Left colon (tissue), 2 donors: ENCODE measurements around the gene HSPA1A. TPM values are rescaled to one million over a fixed set of nuclear protein-coding genes. Genes with fewer than 3 reads are reported as not detected.
"Not testable (repeated sequence)": the region's sequence is repeated elsewhere in the genome, so short reads cannot be mapped to it uniquely, and the experiment has no call there.

Source experiments
- ATAC-seq: fragments of 200-7000 bp; cut with Tn5 transposase; one replicate; pipeline ENCODE4 v1.9.1; 2020; ENCODE audit warnings: mild to moderate bottlenecking, moderate library complexity
- DNase-seq, 2 donors: peaks; one replicate each; pipeline ENCODE4 v3.0.0-alpha.2; 2020
- intact Hi-C, 2 donors: fragments of 100-400 bp; cut with DNase I in 1 of 2; cut with micrococcal nuclease in 1 of 2; formaldehyde crosslinking; loops; one replicate each; pipeline versions ENCODE4 v1.11.2 to v1.14.0; 2022; cut with DNase I, micrococcal nuclease
- total RNA-seq, 2 donors: library from RNA; stranded (reverse); fragmentation: NEBNext Ultra II Directional; extraction: Animal tissue kit (Norgen Biotek cat#: 25700); gene quantifications; one replicate each; pipeline ENCODE4 v1.2.1, GENCODE V29; 2021
- donor health status: DM: no; HTN: no; CAD: no.
- donor health status: DM: yes; HTN: yes; CAD: no.

The HSPA1A gene
- total RNA-seq, 2 donors from 2014 or later = 124 to 136 TPM

DNA sequence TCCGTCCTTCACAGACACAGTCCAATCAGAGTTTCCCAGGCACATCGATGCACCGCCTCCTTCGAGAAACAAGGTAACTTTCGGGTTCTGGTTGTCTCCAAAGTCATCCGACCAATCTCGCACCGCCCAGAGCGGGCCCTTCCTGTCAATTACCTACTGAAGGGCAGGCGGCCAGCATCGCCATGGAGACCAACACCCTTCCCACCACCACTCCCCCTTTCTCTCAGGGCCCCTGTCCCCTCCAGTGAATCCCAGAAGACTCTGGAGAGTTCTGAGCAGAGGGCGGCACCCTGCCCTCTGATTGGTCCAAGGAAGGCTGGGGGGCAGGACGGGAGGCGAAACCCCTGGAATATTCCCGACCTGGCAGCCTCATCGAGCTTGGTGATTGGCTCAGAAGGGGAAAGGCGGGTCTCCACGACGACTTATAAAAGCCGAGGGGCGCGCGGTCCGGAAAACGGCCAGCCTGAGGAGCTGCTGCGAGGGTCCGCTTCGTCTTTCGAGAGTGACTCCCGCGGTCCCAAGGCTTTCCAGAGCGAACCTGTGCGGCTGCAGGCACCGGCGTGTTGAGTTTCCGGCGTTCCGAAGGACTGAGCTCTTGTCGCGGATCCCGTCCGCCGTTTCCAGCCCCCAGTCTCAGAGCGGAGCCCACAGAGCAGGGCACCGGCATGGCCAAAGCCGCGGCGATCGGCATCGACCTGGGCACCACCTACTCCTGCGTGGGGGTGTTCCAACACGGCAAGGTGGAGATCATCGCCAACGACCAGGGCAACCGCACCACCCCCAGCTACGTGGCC is 12.1 kb downstream of the HSPA1A start, which contains the start of gene HSPA1B:
Gene HSPA1B (plus strand): TSS at position 453 of the 794 bp plus-strand sequence. CDS start 213 bp downstream, at position 666.
- peak; percentile 98 to 99 for DNase-seq
- intact Hi-C loops = no loop called here
- ATAC-seq = peak; percentile 77

DNA sequence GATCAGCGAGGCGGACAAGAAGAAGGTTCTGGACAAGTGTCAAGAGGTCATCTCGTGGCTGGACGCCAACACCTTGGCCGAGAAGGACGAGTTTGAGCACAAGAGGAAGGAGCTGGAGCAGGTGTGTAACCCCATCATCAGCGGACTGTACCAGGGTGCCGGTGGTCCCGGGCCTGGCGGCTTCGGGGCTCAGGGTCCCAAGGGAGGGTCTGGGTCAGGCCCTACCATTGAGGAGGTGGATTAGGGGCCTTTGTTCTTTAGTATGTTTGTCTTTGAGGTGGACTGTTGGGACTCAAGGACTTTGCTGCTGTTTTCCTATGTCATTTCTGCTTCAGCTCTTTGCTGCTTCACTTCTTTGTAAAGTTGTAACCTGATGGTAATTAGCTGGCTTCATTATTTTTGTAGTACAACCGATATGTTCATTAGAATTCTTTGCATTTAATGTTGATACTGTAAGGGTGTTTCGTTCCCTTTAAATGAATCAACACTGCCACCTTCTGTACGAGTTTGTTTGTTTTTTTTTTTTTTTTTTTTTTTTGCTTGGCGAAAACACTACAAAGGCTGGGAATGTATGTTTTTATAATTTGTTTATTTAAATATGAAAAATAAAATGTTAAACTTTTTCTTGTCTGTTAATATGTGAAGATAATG is 14.4 kb downstream of the HSPA1A start:
- intact Hi-C loops = loop anchor here in 1 of 2 donors (5.0 kb wide), 1 partner anchor 92 kb away; the partner anchor contains the start of gene CLIC1
- no peak for DNase-seq
- ATAC-seq = no peak

- no peak for ATAC-seq
- intact Hi-C loops = loop anchor here in 1 of 2 donors (5.0 kb wide), 1 partner anchor 94 kb away; the partner anchor contains the start of gene CLIC1
- DNase-seq = no peak
These were observed 15.6 kb downstream of the HSPA1A start for GRCh38 chr6:31830886-31831335.

- no peak for DNase-seq
- ATAC-seq = no peak
- intact Hi-C loops = loop anchor here in 1 of 2 donors (5.0 kb wide), 1 partner anchor 94 kb away; the partner anchor contains the start of gene CLIC1
These were observed 16.2 kb downstream of the HSPA1A start for GRCh38 chr6:31831350-31832215.

DNA sequence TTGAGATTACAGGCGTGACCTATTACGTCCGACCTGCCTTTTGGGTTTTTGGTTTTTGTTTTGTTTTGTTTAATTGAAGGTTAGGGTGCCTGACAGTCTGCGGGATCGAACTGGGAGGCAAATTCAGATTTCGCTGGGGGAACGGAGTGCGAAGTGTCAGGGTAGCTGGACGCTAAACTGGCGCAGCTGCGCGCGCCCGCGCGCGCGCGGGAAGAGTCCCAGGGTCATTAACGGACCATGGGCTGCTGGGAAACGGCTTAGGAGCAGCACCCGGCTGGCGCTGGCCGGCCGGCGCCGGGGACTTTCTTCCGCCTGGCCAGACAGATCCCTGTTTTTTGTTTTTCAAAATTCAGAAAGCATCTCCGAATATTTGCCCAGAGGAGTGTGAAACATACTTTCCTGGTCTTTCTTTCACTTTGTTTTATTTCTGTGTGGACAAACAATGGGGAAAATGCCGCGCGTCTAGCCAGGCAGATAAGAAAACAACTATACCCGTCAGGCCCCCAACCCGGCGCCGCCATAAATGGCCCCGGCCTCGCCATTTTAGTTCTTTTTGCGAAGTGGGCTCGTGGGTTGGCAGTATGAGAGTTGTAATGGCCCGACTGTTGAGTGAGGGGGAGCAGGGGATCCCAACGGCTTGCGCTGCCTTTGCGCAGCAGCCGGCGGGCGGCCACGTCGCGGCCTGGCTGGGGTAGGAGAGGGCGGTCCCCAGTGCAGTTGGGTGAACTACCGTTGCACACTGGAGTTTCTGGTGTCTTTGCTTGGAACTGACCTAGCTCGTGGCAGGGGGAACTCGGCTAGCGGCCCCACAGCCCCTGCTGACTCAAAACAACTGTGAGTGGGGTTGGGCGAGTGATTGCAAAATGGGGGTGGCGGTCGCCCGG is 19.3 kb downstream of the HSPA1A start:
- peak; percentile 73 for ATAC-seq
- DNase-seq = peak; percentile 90
- intact Hi-C loops = loop anchor here in 1 of 2 donors (5.0 kb wide), 1 partner anchor 97 kb away; the partner anchor contains the start of gene CLIC1

DNA sequence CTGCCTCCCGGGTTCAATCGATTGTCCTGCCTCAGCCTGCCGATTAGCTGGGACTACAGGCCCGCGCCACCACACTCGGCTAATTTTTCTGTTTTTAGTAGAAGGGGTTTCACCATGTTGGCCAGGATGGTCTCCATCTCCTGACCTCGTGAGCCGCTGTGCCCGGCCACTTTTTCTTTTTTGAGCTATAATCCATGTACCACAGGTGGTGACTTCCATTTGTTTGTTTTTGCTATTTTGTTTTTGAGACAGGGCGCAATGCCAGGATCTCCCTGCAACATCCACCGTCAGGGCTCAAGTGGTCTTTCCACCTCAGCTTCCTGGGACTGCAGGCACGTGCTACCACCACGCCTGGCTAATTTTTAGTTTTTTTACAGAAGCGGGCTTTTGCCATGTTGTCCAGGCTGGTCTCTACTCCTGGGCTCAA is 20.7 kb downstream of the HSPA1A start:
- ATAC-seq (no peak), DNase-seq (no peak)
- intact Hi-C loops = no loop called here

GRCh38 chr6:31836474-31837368 is 21.4 kb downstream of the HSPA1A start:
- intact Hi-C loops = no loop called here
- DNase-seq (no peak), ATAC-seq (no peak)

GRCh38 chr6:31837369-31838113 is 22.2 kb downstream of the HSPA1A start:
- ATAC-seq = peak; percentile 56
- intact Hi-C loops = no loop called here
- DNase-seq = no peak

GRCh38 chr6:31838114-31838553 is 22.8 kb downstream of the HSPA1A start:
- ATAC-seq, intact Hi-C loops, DNase-seq: not testable (repeated sequence)

GRCh38 chr6:31838968-31839367 is 23.6 kb downstream of the HSPA1A start:
- ATAC-seq (no peak), DNase-seq (no peak)
- intact Hi-C loops = no loop called here

GRCh38 chr6:31839779-31840126 is 24.4 kb downstream of the HSPA1A start:
- ATAC-seq, DNase-seq, intact Hi-C loops: not testable (repeated sequence)

DNA sequence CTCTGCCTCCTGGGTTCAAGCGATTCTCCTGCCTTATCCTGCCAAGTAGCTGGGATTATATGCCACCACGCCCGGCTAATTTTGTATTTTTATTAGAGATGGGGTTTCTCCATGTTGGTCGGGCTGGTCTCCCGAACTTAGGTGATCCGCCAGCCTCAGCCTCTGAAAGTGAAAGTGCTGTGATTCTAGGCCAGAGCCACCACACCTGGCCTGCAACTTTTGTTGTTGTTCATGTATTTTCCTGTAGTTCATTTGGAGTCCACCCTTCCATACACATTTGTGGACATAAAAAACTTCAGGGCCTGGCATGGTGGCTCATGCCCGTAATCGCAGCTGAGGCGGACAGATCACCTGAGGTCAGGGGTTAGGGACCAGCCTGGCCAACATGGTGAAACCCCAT is 26.7 kb downstream of the HSPA1A start:
- intact Hi-C loops = no loop called here
- ATAC-seq (no peak), DNase-seq (no peak)

DNA sequence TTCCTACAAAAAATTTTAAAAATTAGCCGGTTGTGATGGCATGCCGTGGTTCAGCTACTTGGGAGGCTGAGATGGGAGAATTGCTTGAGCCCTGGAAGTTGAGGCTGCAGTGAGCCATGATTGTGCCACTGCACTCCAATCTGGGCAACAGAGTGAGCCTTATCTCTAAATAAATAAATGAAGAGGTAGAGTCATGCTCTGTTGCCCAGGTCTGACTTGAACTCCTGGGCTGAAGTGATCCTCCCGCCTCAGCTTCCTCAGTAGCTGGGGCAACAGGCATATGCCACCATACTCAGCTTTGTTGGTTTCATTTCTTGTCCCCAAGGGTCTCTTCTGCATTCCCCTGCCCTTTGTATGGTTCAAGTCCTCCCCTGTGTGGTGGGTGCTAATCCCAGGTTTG is 29.2 kb downstream of the HSPA1A start:
- DNase-seq = no peak
- intact Hi-C loops = no loop called here
- ATAC-seq = no peak

GRCh38 chr6:31847276-31847978 is 32.1 kb downstream of the HSPA1A start:
- peak; percentile 62 for ATAC-seq
- intact Hi-C loops = no loop called here
- DNase-seq = no peak

- ATAC-seq (no peak), DNase-seq (no peak)
- intact Hi-C loops = no loop called here
These were observed 35.6 kb downstream of the HSPA1A start for GRCh38 chr6:31850765-31851484.
